Measurements from ENCODE around the gene ILDR1.

The ILDR1 gene

GRCh38 chr3:122003606-122004005, 18.4 kb downstream of the ILDR1 start:
- Histone ChIP-seq H3K27me3 (replicated peaks) (no peaks in the 10 kb centered on the region), H3K27ac (no peak overlapping the region), H3K36me3 (replicated peaks) (no peaks in the 10 kb centered on the region), H3K4me3 (ENCODE audit: low read depth, low read length) (no peak overlapping the region)
- DNase-seq, result no peak
- in situ Hi-C loops (cut with HindIII; ENCODE audit: low pct_ligation_motif_present, low sequenced_read_pairs), result no loop called here
- no peak for TF ChIP-seq CTCF (IDR thresholded peaks at IDR 0.05; ENCODE audit: low read depth, low read length, missing control alignments)

GRCh38 chr3:122003112-122003511, 18.9 kb downstream of the ILDR1 start:
- Histone ChIP-seq H3K4me3 (ENCODE audit: low read depth, low read length) (no peak overlapping the region), H3K27ac (no peak overlapping the region), H3K27me3 (replicated peaks) (no peaks in the 10 kb centered on the region), H3K36me3 (replicated peaks) (no peaks in the 10 kb centered on the region)
- DNase-seq, result no peak
- in situ Hi-C loops (cut with HindIII; ENCODE audit: low pct_ligation_motif_present, low sequenced_read_pairs), result no loop called here
- TF ChIP-seq CTCF (IDR thresholded peaks at IDR 0.05; ENCODE audit: low read depth, low read length, missing control alignments), result no peak

- no peak for TF ChIP-seq CTCF (IDR thresholded peaks at IDR 0.05; ENCODE audit: low read depth, low read length, missing control alignments)
- in situ Hi-C loops (cut with HindIII; ENCODE audit: low pct_ligation_motif_present, low sequenced_read_pairs), result no loop called here
- Histone ChIP-seq H3K27me3 (replicated peaks) (no peaks in the 10 kb centered on the region), H3K36me3 (replicated peaks) (no peaks in the 10 kb centered on the region), H3K27ac (no peak overlapping the region), H3K4me3 (ENCODE audit: low read depth, low read length) (no peak overlapping the region)
- DNase-seq, result no peak
Measured at GRCh38 chr3:122002611-122003010, 19.4 kb downstream of the ILDR1 start.

- in situ Hi-C loops (cut with HindIII; ENCODE audit: low pct_ligation_motif_present, low sequenced_read_pairs), result no loop called here
- TF ChIP-seq CTCF (IDR thresholded peaks at IDR 0.05; ENCODE audit: low read depth, low read length, missing control alignments), result no peak
Measured at GRCh38 chr3:122001892-122002291, 20.2 kb downstream of the ILDR1 start.

GRCh38 chr3:122000936-122001605, 21.0 kb downstream of the ILDR1 start:
- DNase-seq, result no peak
- H3K4me3 ChIP-seq (ENCODE audit: low read depth, low read length), result no peak overlapping the region
- TF ChIP-seq CTCF (IDR thresholded peaks at IDR 0.05; ENCODE audit: low read depth, low read length, missing control alignments), result no peak
- no peak overlapping the region for H3K27ac ChIP-seq
- no peaks in the 10 kb centered on the region for H3K36me3 ChIP-seq (replicated peaks)
- in situ Hi-C loops (cut with HindIII; ENCODE audit: low pct_ligation_motif_present, low sequenced_read_pairs), result no loop called here
- H3K27me3 ChIP-seq (replicated peaks), result no peaks in the 10 kb centered on the region

More at GRCh38 chr3:122001892-122002291, 20.2 kb downstream of the ILDR1 start:
- DNase-seq, result no peak
- H3K4me3 ChIP-seq (ENCODE audit: low read depth, low read length), result no peak overlapping the region
- H3K27me3 ChIP-seq (replicated peaks), result no peaks in the 10 kb centered on the region
- H3K36me3 ChIP-seq (replicated peaks), result no peaks in the 10 kb centered on the region
- no peak overlapping the region for H3K27ac ChIP-seq

- no peak overlapping the region for H3K27ac ChIP-seq
- TF ChIP-seq CTCF (IDR thresholded peaks at IDR 0.05; ENCODE audit: low read depth, low read length, missing control alignments), result no peak
- H3K27me3 ChIP-seq (replicated peaks), result no peaks in the 10 kb centered on the region
- no peak for DNase-seq
- no peak overlapping the region for H3K4me3 ChIP-seq (ENCODE audit: low read depth, low read length)
- in situ Hi-C loops (cut with HindIII; ENCODE audit: low pct_ligation_motif_present, low sequenced_read_pairs), result no loop called here
- H3K36me3 ChIP-seq (replicated peaks), result no peaks in the 10 kb centered on the region
Measured at GRCh38 chr3:121999931-122000330, 22.1 kb downstream of the ILDR1 start.
